ENCODE measurements around the gene FAM107B. TPM values are rescaled to one million over a fixed set of nuclear protein-coding genes. Genes with fewer than 3 reads are reported as not detected.

Gene FAM107B
- total and polyA plus RNA-seq, 4 donors: 38.4 to 85.4 (median 68.9) TPM

DNA sequence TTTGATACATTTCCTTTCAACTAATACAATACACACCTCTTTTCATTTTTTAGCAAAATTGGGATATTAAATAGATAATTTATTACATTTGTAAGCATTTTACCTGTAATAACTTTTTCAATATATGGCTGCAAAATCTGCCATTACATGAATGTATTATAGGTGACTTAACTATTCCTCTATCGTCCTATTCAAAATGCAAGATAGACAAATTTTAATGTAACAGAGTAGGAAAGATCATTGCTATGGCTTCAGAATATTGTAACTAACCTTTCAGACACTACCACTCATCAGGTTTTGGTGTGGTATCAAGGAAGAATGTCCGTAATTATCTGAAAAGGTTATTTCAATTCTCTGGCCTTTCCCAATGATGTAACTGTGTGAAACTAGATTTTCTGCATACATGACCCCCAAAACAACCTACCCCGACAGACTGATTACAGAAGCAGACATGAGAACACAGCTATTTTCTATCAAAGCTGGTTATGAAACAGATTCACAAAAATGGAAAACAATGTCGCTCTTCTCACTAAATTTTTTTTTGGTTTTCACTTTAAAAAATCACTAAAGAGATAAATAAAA is 211.2 kb downstream of the FAM107B start:
- no peak for ATAC-seq (ENCODE audit: insufficient read depth, low FRiP score)
- TF ChIP-seq CTCF (IDR thresholded peaks at IDR 0.05; ENCODE audit: control extremely low read depth, extremely low read depth): no peak
- peaks cover 0 to 3% (median 0%) of the 10 kb centered on the region in 4 donors for H3K9me3 ChIP-seq (ENCODE audit: control insufficient read depth in 4 of 4, insufficient read depth in 3 of 4, low read length in 3 of 4)
- H3K9ac ChIP-seq (ENCODE audit: insufficient read depth in 1 of 2, low read length in 2 of 2): no peak overlapping the region
- peaks cover 0 to 8% (median 0%) of the 10 kb centered on the region in 5 donors for H3K4me1 ChIP-seq (ENCODE audit: control insufficient read depth in 5 of 5, insufficient read depth in 5 of 5, low read length in 5 of 5)
- no peaks in the 10 kb centered on the region for H3K27me3 ChIP-seq (ENCODE audit: control insufficient read depth in 3 of 3, insufficient read depth in 3 of 3, low read length in 2 of 3)
- WGBS, 2 donors: 84 to 85% methylated on average over 4 of the region's 4 CpGs
- DNase-seq: no peak
- H3K27ac ChIP-seq (ENCODE audit: low read depth in 1 of 2, low read length in 1 of 2): no peak overlapping the region
- no peak overlapping the region for H3K4me3 ChIP-seq
- H3K36me3 ChIP-seq (ENCODE audit: control insufficient read depth in 4 of 4, insufficient read depth in 4 of 4, low read length in 4 of 4): peaks cover 0 to 4% (median 3%) of the 10 kb centered on the region in 4 donors

DNA sequence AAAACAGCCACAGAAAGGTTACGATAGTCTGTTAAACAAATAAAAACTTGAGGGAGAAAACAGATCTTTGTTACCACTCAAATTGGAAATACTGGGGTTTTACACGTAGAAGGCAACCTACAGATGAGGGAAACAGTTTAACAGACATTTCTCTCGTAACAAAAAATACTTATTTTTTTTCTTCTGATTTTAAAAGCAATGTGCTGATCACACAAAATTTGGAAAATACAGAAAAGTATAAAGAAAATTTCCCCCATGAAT is 211.7 kb downstream of the FAM107B start:
- Histone ChIP-seq H3K36me3 (ENCODE audit: control insufficient read depth in 4 of 4, insufficient read depth in 4 of 4, low read length in 4 of 4) (peaks cover 0 to 2% (median under 1%) of the 10 kb centered on the region in 4 donors), H3K27me3 (ENCODE audit: control insufficient read depth in 3 of 3, insufficient read depth in 3 of 3, low read length in 2 of 3) (no peaks in the 10 kb centered on the region), H3K4me1 (ENCODE audit: control insufficient read depth in 5 of 5, insufficient read depth in 5 of 5, low read length in 5 of 5) (peaks cover 0 to 7% (median 0%) of the 10 kb centered on the region in 5 donors), H3K9ac (ENCODE audit: insufficient read depth in 1 of 2, low read length in 2 of 2) (no peak overlapping the region), H3K4me3 (no peak overlapping the region), H3K27ac (ENCODE audit: low read depth in 1 of 2, low read length in 1 of 2) (no peak overlapping the region), H3K9me3 (ENCODE audit: control insufficient read depth in 4 of 4, insufficient read depth in 3 of 4, low read length in 3 of 4) (peaks cover 0 to 3% (median 0%) of the 10 kb centered on the region in 4 donors)
- DNase-seq (no peak), ATAC-seq (ENCODE audit: insufficient read depth, low FRiP score) (no peak)
- no peak for TF ChIP-seq CTCF (IDR thresholded peaks at IDR 0.05; ENCODE audit: control extremely low read depth, extremely low read depth)
- WGBS, 2 donors: 78 to 85% methylated on average over 3 of the region's 3 CpGs

GRCh38 chr10:14562218-14563075 is 212.2 kb downstream of the FAM107B start:
- Histone ChIP-seq H3K9ac (ENCODE audit: insufficient read depth in 1 of 2, low read length in 2 of 2) (no peak overlapping the region), H3K4me1 (ENCODE audit: control insufficient read depth in 5 of 5, insufficient read depth in 5 of 5, low read length in 5 of 5) (peaks cover 0 to 7% (median 0%) of the 10 kb centered on the region in 5 donors)
- no peak for DNase-seq

More at GRCh38 chr10:14562218-14563075, 212.2 kb downstream of the FAM107B start:
- peaks cover 0 to 3% (median 0%) of the 10 kb centered on the region in 4 donors for H3K9me3 ChIP-seq (ENCODE audit: control insufficient read depth in 4 of 4, insufficient read depth in 3 of 4, low read length in 3 of 4)
- WGBS, 2 donors: 46 to 64% methylated on average over 4 of the region's 4 CpGs
- no peak overlapping the region for H3K27ac ChIP-seq (ENCODE audit: low read depth in 1 of 2, low read length in 1 of 2)
- ATAC-seq (ENCODE audit: insufficient read depth, low FRiP score): no peak
- H3K4me3 ChIP-seq: no peak overlapping the region
- no peak for TF ChIP-seq CTCF (IDR thresholded peaks at IDR 0.05; ENCODE audit: control extremely low read depth, extremely low read depth)
- H3K27me3 ChIP-seq (ENCODE audit: control insufficient read depth in 3 of 3, insufficient read depth in 3 of 3, low read length in 2 of 3): no peaks in the 10 kb centered on the region
- H3K36me3 ChIP-seq (ENCODE audit: control insufficient read depth in 4 of 4, insufficient read depth in 4 of 4, low read length in 4 of 4): no peaks in the 10 kb centered on the region

Measured in lung (tissue), 12 donors.